C4-2B (cell line): ENCODE measurements around the gene ZNF784.
A peak's percentile ranks its signal among the peaks of the same experiment; 100 is the strongest.

Experiments used
- H3K27ac ChIP-seq: fragments of 450-650 bp; 2 replicates; pipeline ENCODE4 v1.5.1; 2017
- ZFX ChIP-seq: fragments of 450-650 bp; IDR thresholded peaks from 2 replicates; pipeline ENCODE4 v1.6.1; 2017
- TF ChIP-seq, protein P1 (sequence below): fragments of 450-650 bp; conservative IDR thresholded peaks from 2 replicates; pipeline ENCODE4 v1.5.1; 2017; ENCODE audit warnings: mild to moderate bottlenecking

Gene ZNF784

GRCh38 chr19:55581823-55582223, 42.5 kb downstream of the ZNF784 start:
- peak overlapping the region; percentile 63; the same call in 1 of the 2 replicates for H3K27ac ChIP-seq
- TF ChIP-seq, protein P1, sequence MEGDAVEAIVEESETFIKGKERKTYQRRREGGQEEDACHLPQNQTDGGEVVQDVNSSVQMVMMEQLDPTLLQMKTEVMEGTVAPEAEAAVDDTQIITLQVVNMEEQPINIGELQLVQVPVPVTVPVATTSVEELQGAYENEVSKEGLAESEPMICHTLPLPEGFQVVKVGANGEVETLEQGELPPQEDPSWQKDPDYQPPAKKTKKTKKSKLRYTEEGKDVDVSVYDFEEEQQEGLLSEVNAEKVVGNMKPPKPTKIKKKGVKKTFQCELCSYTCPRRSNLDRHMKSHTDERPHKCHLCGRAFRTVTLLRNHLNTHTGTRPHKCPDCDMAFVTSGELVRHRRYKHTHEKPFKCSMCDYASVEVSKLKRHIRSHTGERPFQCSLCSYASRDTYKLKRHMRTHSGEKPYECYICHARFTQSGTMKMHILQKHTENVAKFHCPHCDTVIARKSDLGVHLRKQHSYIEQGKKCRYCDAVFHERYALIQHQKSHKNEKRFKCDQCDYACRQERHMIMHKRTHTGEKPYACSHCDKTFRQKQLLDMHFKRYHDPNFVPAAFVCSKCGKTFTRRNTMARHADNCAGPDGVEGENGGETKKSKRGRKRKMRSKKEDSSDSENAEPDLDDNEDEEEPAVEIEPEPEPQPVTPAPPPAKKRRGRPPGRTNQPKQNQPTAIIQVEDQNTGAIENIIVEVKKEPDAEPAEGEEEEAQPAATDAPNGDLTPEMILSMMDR, result no peak
- TF ChIP-seq ZFX, result no peak

DNA sequence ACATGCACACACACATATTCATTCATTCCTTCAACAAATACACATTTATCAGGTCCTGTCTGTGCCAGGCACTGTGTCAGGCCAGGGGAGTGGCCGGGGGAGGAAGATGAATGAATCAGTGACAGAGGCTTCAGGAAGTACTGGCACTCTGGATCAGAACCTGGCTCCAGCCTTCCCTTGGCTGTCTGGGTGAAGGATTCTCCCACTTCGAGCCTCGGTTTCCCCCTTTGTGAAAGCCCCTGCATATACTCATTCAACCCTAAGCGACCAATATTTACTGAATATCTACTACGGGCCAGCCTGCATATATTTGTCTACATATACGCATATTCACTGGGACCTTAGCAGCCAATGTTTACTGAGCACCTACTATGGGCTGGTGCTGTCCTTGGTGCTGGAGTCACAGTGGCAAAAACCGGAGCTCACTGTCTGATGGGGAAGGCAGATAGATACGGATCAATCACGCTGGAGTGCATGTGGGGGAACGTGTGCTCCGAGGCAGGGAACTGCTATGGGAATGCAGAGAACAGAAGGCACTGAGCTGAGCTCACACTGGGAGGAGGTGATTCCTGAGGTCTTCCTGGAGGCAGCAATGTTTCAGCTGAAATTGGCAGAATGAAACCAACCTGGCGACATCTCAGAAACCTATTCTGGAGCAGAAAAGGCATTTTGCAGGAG, 43.1 kb downstream of the ZNF784 start:
- TF ChIP-seq, protein P1, result no peak
- no peak for TF ChIP-seq ZFX
- H3K27ac ChIP-seq, result peak overlapping the region; percentile 63

DNA sequence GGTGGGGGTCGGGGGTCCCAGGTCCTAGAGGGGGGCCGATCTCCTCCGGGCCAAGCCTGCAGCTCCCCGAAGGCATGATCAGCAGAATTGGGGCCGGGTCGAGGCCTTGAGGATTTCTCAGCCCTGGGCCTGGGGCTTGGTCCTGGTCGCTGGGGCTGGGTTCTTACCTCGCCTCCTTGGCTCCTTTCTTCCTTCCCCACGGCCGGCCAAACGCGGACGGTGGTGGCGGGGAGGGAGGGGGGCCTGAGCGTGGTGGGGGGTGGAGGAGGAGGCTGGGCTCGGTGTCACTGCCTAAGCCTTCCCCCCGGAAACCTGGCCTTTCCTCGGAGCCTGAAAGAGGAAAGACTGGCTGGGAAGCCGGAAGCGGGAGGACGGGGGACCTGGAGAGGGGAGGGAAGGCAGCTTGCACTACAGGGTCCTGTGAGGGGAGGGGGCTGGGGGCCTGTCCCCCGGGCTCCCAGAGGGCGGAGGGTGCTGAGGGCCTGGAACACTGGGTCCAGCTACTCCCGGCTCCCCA, 43.7 kb downstream of the ZNF784 start, which contains the start of gene ZNF579:
TSS of gene ZNF579 (minus strand) at position 221 of the 517 bp plus-strand sequence. CDS start 1,209 bp downstream, outside the sequence.
- 0 out of 2 replicates have a peak, but pooled peaks have one; percentile 24 for TF ChIP-seq ZFX
- TF ChIP-seq, protein P1, result no peak
- peak within 1 kb of the TSS; percentile 63 for H3K27ac ChIP-seq

GRCh38 chr19:55579766-55580621, 44.4 kb downstream of the ZNF784 start:
- H3K27ac ChIP-seq, result peak overlapping the region; percentile 63
- no peak for TF ChIP-seq ZFX
- TF ChIP-seq, protein P1, result no peak

DNA sequence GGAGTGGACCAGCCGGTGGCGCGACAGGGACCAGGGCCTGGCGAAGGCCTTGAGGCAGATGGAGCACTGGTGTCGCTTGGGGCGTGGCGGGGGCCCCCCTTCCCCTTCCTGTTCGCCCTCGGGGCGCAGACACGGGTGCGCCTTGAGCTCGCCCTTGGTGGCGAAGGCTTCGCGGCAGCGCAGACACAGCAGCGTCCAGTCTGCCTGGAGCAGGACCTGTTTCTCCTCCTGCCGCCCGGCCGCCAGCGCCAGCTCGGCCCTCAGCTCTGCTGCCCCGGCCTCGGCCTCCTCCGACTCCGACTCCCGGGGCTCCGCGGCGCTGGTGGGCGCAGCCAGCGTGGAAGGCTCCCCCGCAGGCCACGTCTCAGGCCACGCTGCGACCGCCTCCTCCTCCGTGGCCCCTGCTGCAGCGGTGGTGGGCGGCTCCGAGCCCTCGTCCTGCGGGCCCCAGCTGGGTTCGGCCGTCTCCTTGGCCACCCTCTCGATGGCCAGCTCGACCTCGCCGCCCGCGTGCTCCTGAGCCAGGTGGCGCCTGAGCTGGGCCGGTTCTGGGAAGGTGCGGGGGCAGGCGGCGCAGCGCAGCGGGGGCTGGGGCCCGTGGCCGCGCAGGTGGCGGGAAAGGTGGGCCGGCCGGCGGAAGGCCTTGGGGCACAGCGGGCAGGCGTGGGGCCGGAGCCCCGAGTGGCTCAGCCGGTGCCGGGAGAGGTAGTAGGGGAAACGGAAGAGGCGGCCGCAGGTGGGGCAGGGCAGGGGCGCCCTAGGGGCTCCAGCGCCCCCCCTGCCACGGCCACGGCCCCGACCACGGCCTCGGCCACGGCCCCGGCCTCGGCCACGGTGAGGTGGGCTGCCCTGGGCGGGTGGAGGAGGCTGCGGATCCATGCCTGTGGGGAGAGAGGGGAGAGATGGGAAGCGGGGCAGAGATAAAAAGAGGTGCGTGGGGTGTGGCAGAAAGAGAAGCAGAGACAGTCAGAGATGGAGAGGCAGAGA, 45.3 kb downstream of the ZNF784 start:
- TF ChIP-seq, protein P1, result no peak
- no peak for TF ChIP-seq ZFX
- peak overlapping the region; percentile 63; the same call in 1 of the 2 replicates for H3K27ac ChIP-seq

DNA sequence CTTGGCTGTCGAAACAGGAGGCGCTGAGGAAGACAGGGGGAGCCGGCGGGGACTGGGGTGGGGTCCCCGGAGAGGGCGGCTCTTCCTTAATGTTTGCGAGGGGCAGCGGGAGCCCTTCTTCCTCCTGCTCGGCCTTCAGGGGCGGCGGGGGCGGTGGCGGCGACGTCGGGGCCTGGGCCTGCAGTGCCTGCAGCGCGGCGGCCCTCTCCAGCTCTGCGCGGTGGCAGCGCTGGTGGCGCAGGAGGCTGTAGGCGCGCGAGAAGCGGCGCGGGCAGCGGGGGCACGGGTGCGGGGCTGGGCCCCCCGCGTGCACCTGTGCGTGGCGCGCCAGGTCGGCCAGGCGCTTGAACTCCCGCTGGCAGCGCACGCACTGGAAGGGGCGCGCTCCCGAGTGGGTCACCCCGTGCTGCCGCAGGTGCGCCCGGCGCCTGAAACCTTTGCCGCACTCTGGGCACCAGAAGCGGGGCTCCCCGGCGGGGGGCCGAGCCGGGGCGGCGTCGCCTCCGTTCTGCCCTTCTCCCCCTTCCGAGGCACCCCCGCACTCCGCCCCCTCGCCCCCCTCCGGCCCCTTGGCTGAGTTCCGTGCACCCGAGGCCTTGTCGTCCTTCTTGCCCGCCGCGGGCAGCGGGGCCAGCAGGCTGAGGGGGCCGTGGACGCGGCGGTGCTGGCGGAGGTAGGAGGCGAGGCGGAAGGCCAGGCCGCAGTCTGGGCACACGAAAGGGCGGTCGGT, 46.2 kb downstream of the ZNF784 start:
- TF ChIP-seq, protein P1, result no peak
- TF ChIP-seq ZFX, result no peak
- H3K27ac ChIP-seq, result no peak overlapping the region
